SK-N-SH treated with all-trans-retinoic acid at 6 μM for 48 hours (cell line): ENCODE results near the gene FRMD1.

Experiments used
- ARNTL ChIP-seq: fragments of 450-650 bp; formaldehyde crosslinking; IDR thresholded peaks from 2 replicates; pipeline ENCODE4 v1.5.0; 2020; ENCODE audit warnings: low read depth, mild to moderate bottlenecking, moderate library complexity, borderline replicate concordance
- POU6F1 ChIP-seq: fragments of 250-450 bp; sonication (Bioruptor Pico); IDR thresholded peaks from 2 replicates; pipeline ENCODE4 v1.8.0; 2021; ENCODE audit warnings: low read depth, mild to moderate bottlenecking, moderate library complexity, borderline replicate concordance
- PPARA ChIP-seq: fragments of 250-450 bp; sonication (Bioruptor Pico); IDR thresholded peaks from 2 replicates; pipeline ENCODE4 v1.5.0; 2020; ENCODE audit warnings: mild to moderate bottlenecking, borderline replicate concordance
- RARB ChIP-seq: fragments of 250-450 bp; sonication (Bioruptor Pico); IDR thresholded peaks from 2 replicates; pipeline ENCODE4 v1.8.0; 2021; ENCODE audit warnings: mild to moderate bottlenecking, moderate library complexity
- SNAI2 ChIP-seq: fragments of 250-450 bp; sonication (Bioruptor Pico); IDR thresholded peaks from 2 replicates; pipeline ENCODE4 v1.5.0; 2020; ENCODE audit warnings: mild to moderate bottlenecking, moderate library complexity
- ZFP3 ChIP-seq: fragments of 250-450 bp; sonication (Bioruptor Pico); IDR thresholded peaks from 2 replicates; pipeline ENCODE4 v1.5.0; 2020; ENCODE audit warnings: mild to moderate bottlenecking, moderate library complexity
- ZFP30 ChIP-seq: fragments of 450-650 bp; formaldehyde crosslinking; IDR thresholded peaks from 2 replicates; pipeline ENCODE4 v1.5.0; 2022; ENCODE audit warnings: mild to moderate bottlenecking, moderate library complexity
- TF ChIP-seq, protein P1 (sequence below): fragments of 250-450 bp; sonication (Bioruptor Pico); IDR thresholded peaks from 2 replicates; pipeline ENCODE4 v1.5.0; 2020; ENCODE audit warnings: mild to moderate bottlenecking, moderate library complexity

DNA sequence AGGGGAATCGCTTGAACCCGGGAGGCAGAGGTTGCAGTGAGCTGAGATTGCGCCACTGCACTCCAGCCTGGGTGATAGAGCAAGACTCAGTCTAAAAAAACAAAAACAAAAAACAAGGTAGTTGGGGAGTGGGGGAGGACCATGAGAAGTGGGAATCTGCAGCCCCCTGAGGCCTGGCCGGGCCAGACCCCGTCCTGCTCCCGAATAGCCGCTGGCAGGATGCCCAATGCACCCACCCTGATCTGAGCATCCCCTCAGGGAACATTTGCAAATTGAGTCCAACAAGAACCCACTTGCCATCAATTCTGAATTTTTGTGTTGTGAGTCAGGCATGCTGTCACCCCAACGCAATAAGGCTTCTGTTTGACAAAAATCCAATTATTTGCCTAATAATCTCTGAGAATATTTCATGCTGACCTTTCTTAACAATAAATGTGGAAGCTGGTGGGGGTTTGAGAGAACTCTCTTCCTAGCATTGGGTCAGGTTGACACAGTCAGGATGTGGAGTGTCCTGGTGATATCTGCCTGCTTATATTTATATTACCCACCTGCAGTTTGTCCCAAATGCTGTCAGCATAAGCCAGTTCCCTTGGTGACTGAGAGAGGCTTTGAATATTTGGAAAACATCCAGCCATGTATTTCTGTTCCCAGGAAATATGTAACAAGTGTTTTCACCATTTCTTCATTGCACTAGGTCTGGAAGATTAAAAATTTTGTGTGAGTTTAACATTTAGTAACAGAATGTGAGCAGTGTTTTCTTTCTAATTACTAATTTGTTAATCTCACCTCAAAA lies 28.4 kb upstream of the FRMD1 start:
- TF ChIP-seq, protein P1, sequence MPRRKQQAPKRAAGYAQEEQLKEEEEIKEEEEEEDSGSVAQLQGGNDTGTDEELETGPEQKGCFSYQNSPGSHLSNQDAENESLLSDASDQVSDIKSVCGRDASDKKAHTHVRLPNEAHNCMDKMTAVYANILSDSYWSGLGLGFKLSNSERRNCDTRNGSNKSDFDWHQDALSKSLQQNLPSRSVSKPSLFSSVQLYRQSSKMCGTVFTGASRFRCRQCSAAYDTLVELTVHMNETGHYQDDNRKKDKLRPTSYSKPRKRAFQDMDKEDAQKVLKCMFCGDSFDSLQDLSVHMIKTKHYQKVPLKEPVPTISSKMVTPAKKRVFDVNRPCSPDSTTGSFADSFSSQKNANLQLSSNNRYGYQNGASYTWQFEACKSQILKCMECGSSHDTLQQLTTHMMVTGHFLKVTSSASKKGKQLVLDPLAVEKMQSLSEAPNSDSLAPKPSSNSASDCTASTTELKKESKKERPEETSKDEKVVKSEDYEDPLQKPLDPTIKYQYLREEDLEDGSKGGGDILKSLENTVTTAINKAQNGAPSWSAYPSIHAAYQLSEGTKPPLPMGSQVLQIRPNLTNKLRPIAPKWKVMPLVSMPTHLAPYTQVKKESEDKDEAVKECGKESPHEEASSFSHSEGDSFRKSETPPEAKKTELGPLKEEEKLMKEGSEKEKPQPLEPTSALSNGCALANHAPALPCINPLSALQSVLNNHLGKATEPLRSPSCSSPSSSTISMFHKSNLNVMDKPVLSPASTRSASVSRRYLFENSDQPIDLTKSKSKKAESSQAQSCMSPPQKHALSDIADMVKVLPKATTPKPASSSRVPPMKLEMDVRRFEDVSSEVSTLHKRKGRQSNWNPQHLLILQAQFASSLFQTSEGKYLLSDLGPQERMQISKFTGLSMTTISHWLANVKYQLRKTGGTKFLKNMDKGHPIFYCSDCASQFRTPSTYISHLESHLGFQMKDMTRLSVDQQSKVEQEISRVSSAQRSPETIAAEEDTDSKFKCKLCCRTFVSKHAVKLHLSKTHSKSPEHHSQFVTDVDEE (CRISPR knock-in tag), result no peak
- no peak for TF ChIP-seq ZFP3
- TF ChIP-seq POU6F1 (CRISPR knock-in tag), result no peak
- no peak for TF ChIP-seq RARB (CRISPR knock-in tag)
- no peak for TF ChIP-seq ARNTL (CRISPR knock-in tag)
- no peak for TF ChIP-seq SNAI2 (CRISPR knock-in tag)
- no peak for TF ChIP-seq PPARA (CRISPR knock-in tag)
- TF ChIP-seq ZFP30 (CRISPR knock-in tag), result no peak
